NCI-H82 treated with DMSO at 0.1 percent for 48 hours (cell line): ENCODE data around the gene NAA25.
A peak's percentile ranks its signal among the peaks of the same experiment; 100 is the strongest.
"Not testable (repeated sequence)": the region's sequence is repeated elsewhere in the genome, so short reads cannot be mapped to it uniquely, and the experiment has no call there.

Experiments used
- DNase-seq: peaks from one replicate; lab custom pipeline; 2025; ENCODE audit not compliant: unreplicated experiment; lab: John Stamatoyannopoulos, UW

The NAA25 gene

GRCh38 chr12:112063273-112063672, 45.3 kb downstream of the NAA25 start:
- no peak for DNase-seq

GRCh38 chr12:112061137-112061536, 47.4 kb downstream of the NAA25 start:
- DNase-seq, result no peak

GRCh38 chr12:112049351-112049750, 59.2 kb downstream of the NAA25 start:
- DNase-seq, result no peak

GRCh38 chr12:112046003-112046402, 62.6 kb downstream of the NAA25 start:
- no peak for DNase-seq

- DNase-seq, result not testable (repeated sequence)
Measured at GRCh38 chr12:112036614-112037013, 72.0 kb downstream of the NAA25 start.

- DNase-seq, result no peak
Measured at GRCh38 chr12:112035219-112035785, 73.3 kb downstream of the NAA25 start.

- no peak for DNase-seq
Measured at GRCh38 chr12:112032292-112032691, 76.3 kb downstream of the NAA25 start.

- no peak for DNase-seq
Measured at GRCh38 chr12:112031472-112031871, 77.1 kb downstream of the NAA25 start.

GRCh38 chr12:112029301-112029700, 79.3 kb downstream of the NAA25 start:
- DNase-seq, result no peak

GRCh38 chr12:112025808-112026375, 82.7 kb downstream of the NAA25 start:
- no peak for DNase-seq

- no peak for DNase-seq
Measured at GRCh38 chr12:112023759-112024396, 84.7 kb downstream of the NAA25 start.

- no peak for DNase-seq
Measured at GRCh38 chr12:112022241-112023016, 86.2 kb downstream of the NAA25 start.

GRCh38 chr12:112020947-112021457, 87.6 kb downstream of the NAA25 start:
- no peak for DNase-seq

GRCh38 chr12:112018571-112019237, 89.9 kb downstream of the NAA25 start:
- no peak for DNase-seq

GRCh38 chr12:112017041-112017440, 91.5 kb downstream of the NAA25 start:
- no peak for DNase-seq

- DNase-seq, result no peak
Measured at GRCh38 chr12:112015938-112016337, 92.6 kb downstream of the NAA25 start.

- peak; percentile 11 for DNase-seq
Measured at GRCh38 chr12:112013601-112014402, 94.8 kb downstream of the NAA25 start.

- peak; percentile 91 for DNase-seq
Measured at GRCh38 chr12:112012775-112013600, 95.6 kb downstream of the NAA25 start, which contains the start of the genes ERP29 and TMEM116. ERP29 (plus strand) TSS chr12:112013426; CDS start chr12:112013466, 40 bp downstream. TMEM116 (minus strand) TSS chr12:112013165; CDS start chr12:112005270, 7,895 bp downstream.

- no peak for DNase-seq
Measured at GRCh38 chr12:112011685-112012084, 96.9 kb downstream of the NAA25 start.
